HTR-8/SVneo (cell line): Measurements from ENCODE around the gene YY1AP1.
"Not testable (repeated sequence)": the region's sequence is repeated elsewhere in the genome, so short reads cannot be mapped to it uniquely, and the experiment has no call there.

Experiments
- DNase-seq: peaks from one replicate; pipeline ENCODE4 v3.0.0; 2011; ENCODE audit warnings: low spot score, mixed read lengths; ENCODE audit not compliant: insufficient read length
- FAIRE-seq: peaks from 2 replicates; lab custom pipeline; 2011; peaks lifted over from hg19 to GRCh38; lab: Jason Lieb, UNC

Gene YY1AP1

GRCh38 chr1:155688324-155689080 lies at the start of gene YY1AP1:
Gene YY1AP1 (minus strand): TSS chr1:155688774. CDS start chr1:155680436, 8,338 bp downstream.
- FAIRE-seq, result peak; percentile 40
- peak; percentile 90 for DNase-seq

GRCh38 chr1:155729031-155729898 lies 40.7 kb upstream of the YY1AP1 start:
- DNase-seq, result peak; percentile 36
- no peak for FAIRE-seq

GRCh38 chr1:155725142-155725541 lies 36.6 kb upstream of the YY1AP1 start:
- FAIRE-seq (no peak), DNase-seq (no peak)

GRCh38 chr1:155719703-155720102 lies 31.1 kb upstream of the YY1AP1 start:
- FAIRE-seq (no peak), DNase-seq (no peak)

GRCh38 chr1:155718524-155719115 lies 30.0 kb upstream of the YY1AP1 start:
- not testable (repeated sequence) for DNase-seq, FAIRE-seq

GRCh38 chr1:155717041-155717440 lies 28.5 kb upstream of the YY1AP1 start:
- DNase-seq (no peak), FAIRE-seq (no peak)

GRCh38 chr1:155715777-155716176 lies 27.2 kb upstream of the YY1AP1 start:
- FAIRE-seq (no peak), DNase-seq (no peak)

- not testable (repeated sequence) for DNase-seq, FAIRE-seq
Measured at GRCh38 chr1:155715056-155715455, 26.5 kb upstream of the YY1AP1 start.

GRCh38 chr1:155713075-155713474 lies 24.5 kb upstream of the YY1AP1 start:
- DNase-seq (no peak), FAIRE-seq (no peak)

- not testable (repeated sequence) for DNase-seq, FAIRE-seq
Measured at GRCh38 chr1:155712636-155713035, 24.1 kb upstream of the YY1AP1 start.

GRCh38 chr1:155711457-155711856 lies 22.9 kb upstream of the YY1AP1 start:
- FAIRE-seq, result not testable (repeated sequence)

GRCh38 chr1:155709391-155709790 lies 20.8 kb upstream of the YY1AP1 start:
- no peak for FAIRE-seq

More at GRCh38 chr1:155711457-155711856, 22.9 kb upstream of the YY1AP1 start:
- DNase-seq, result not testable (repeated sequence)

GRCh38 chr1:155706139-155706538 lies 17.6 kb upstream of the YY1AP1 start:
- DNase-seq (no peak), FAIRE-seq (no peak)

More at GRCh38 chr1:155709391-155709790, 20.8 kb upstream of the YY1AP1 start:
- DNase-seq, result no peak

- not testable (repeated sequence) for DNase-seq, FAIRE-seq
Measured at GRCh38 chr1:155704414-155704813, 15.8 kb upstream of the YY1AP1 start.

GRCh38 chr1:155703216-155703615 lies 14.6 kb upstream of the YY1AP1 start:
- no peak for FAIRE-seq
- no peak for DNase-seq

- not testable (repeated sequence) for FAIRE-seq, DNase-seq
Measured at GRCh38 chr1:155701675-155702074, 13.1 kb upstream of the YY1AP1 start.

- not testable (repeated sequence) for DNase-seq, FAIRE-seq
Measured at GRCh38 chr1:155699062-155699461, 10.5 kb upstream of the YY1AP1 start.

GRCh38 chr1:155698382-155699038 lies 9.9 kb upstream of the YY1AP1 start:
- FAIRE-seq (no peak), DNase-seq (no peak)

- not testable (repeated sequence) for DNase-seq, FAIRE-seq
Measured at GRCh38 chr1:155697616-155698015, 9.0 kb upstream of the YY1AP1 start.

GRCh38 chr1:155697046-155697445 lies 8.5 kb upstream of the YY1AP1 start:
- no peak for DNase-seq
- no peak for FAIRE-seq
